OCI-LY7 (cell line): ENCODE results near the gene BHLHA9.

Source experiments
- EZH2phosphoT487 ChIP-seq: fragments of 200-600 bp; sonication (generic); IDR thresholded peaks from 2 replicates; pipeline ENCODE4 v1.6.1; 2018; ENCODE audit warnings: low read depth, borderline replicate concordance, mild to moderate bottlenecking, mixed run types, antibody characterized with exemption, low read length, moderate library complexity, mixed read lengths
- TF ChIP-seq, protein P1 (sequence below): fragments of 200-600 bp; sonication (generic); conservative IDR thresholded peaks from 2 replicates; pipeline ENCODE4 v1.5.1; 2014; ENCODE audit warnings: mild to moderate bottlenecking, antibody characterized with exemption, low read length, moderate library complexity, mixed read lengths

DNA sequence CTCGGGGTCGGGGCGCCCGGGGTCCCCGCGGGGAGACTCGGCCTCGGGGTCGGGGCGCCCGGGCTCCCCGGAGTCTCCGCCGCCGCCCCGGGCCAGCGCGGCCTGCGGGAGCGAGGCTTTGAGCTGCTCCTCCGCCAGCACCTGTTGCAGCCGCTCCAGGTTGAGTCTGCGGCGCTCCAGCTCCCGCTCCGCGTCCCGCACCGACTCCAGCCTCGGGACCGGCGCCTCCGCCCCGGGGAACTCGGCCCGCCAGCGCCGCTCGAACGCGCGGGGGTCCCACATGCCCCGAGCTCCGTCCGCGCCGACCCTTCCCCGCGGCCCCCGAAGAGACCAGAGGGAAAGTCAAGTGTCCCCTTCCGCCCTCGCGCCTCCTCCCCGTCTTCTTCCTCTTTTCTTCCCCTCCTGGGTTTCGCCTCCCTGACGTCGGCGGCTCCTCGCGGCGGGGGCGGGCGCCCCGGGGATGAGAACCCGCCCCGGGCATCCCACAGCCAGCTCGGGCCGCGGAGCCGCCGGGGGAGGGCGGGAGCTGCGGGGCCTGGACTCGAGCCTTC is 40.8 kb upstream of the BHLHA9 start:
- TF ChIP-seq, protein P1, sequence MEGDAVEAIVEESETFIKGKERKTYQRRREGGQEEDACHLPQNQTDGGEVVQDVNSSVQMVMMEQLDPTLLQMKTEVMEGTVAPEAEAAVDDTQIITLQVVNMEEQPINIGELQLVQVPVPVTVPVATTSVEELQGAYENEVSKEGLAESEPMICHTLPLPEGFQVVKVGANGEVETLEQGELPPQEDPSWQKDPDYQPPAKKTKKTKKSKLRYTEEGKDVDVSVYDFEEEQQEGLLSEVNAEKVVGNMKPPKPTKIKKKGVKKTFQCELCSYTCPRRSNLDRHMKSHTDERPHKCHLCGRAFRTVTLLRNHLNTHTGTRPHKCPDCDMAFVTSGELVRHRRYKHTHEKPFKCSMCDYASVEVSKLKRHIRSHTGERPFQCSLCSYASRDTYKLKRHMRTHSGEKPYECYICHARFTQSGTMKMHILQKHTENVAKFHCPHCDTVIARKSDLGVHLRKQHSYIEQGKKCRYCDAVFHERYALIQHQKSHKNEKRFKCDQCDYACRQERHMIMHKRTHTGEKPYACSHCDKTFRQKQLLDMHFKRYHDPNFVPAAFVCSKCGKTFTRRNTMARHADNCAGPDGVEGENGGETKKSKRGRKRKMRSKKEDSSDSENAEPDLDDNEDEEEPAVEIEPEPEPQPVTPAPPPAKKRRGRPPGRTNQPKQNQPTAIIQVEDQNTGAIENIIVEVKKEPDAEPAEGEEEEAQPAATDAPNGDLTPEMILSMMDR = no peak
- no peak for TF ChIP-seq EZH2phosphoT487
